K562 treated with DMSO at 1 percent for 12 hours (cell line): ENCODE measurements around the gene KLHL26. TPM values are rescaled to one million over a fixed set of nuclear protein-coding genes. Genes with fewer than 3 reads are reported as not detected.

Experiments used
- total RNA-seq: library from RNA; unstranded; fragments of 300-600 nt; gene quantifications from 2 replicates; pipeline ENCODE4 v1.2.3, GENCODE V29; 2022; ENCODE audit not compliant: insufficient read depth

The KLHL26 gene
- 9.6 and 12.1 TPM in 2 replicates for total RNA-seq

GRCh38 chr19:18636969-18637629 is at the start of gene KLHL26:
Gene KLHL26 (plus strand): TSS chr19:18637028. CDS start chr19:18637055, 27 bp downstream.

GRCh38 chr19:18588611-18589379 is 48.0 kb upstream of the KLHL26 start, which contains the start of gene REX1BD:
Gene REX1BD (plus strand): TSS chr19:18588798. CDS start chr19:18588802, 4 bp downstream.

GRCh38 chr19:18606281-18607225 is 30.3 kb upstream of the KLHL26 start, which contains the start of gene CRLF1:
Gene CRLF1 (minus strand): TSS chr19:18606799. CDS start chr19:18606656, 143 bp downstream.

DNA sequence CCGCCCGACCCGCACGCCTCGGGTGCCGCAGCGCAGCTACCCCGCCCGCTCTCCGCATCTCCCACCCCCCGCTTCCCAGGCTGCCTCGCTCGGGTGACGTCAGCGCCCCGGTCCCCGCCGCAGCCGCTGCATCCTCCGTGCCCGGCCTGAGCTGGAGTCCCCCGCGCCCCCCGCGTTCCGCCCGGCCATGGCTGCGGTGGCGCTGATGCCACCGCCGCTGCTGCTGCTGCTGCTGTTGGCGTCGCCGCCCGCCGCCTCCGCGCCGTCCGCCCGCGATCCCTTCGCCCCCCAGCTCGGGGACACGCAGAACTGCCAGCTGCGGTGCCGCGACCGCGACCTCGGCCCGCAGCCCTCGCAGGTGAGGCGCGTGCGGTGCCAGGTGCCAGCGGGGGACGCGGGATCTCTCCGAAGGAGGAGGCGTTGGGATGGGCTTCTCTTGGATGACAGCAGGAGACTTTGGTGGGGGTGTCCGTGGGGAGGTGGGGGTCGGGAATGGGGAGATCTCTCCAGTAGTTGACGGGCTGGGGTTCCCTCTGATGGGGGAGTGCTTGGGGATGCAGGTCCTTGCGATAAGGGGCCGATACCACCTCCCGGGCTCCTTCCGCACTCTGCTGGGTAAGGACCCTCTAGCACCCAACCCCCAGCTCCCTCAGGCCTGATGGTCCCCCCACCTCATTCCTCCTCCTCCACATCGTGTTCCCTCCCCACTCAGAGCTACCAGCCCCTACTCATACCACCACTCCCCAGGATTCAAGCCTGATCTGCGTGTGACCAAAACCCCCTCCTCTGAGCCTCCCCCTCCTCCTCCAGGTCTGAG is 23.8 kb upstream of the KLHL26 start, which contains the start of gene TMEM59L:
TMEM59L (plus strand) TSS at position 99 of the 817 bp plus-strand sequence; CDS start at position 188, 89 bp downstream.

GRCh38 chr19:18683109-18683957 is 46.5 kb downstream of the KLHL26 start, which contains the start of gene CRTC1:
Gene CRTC1 (plus strand): TSS chr19:18683680. CDS start chr19:18683703, 23 bp downstream.

Other genes with a start within 250 kb of the KLHL26 start
- gene LRRC25, start 239.4 kb upstream of the KLHL26 start, total RNA-seq, result 3.1 and 3.3 TPM in 2 replicates
- gene SSBP4, start 217.6 kb upstream of the KLHL26 start, total RNA-seq, result 103 and 117 TPM in 2 replicates
- 221 and 238 TPM in 2 replicates for gene ISYNA1, start 198.9 kb upstream of the KLHL26 start, total RNA-seq
- 8.9 and 15.6 TPM in 2 replicates for gene ELL, start 115.0 kb upstream of the KLHL26 start, total RNA-seq
- gene FKBP8, start 93.5 kb upstream of the KLHL26 start, total RNA-seq, result 233 and 342 TPM in 2 replicates
- gene KXD1, start 79.2 kb upstream of the KLHL26 start, total RNA-seq, result 129 and 146 TPM in 2 replicates
- 2,712 and 3,383 TPM in 2 replicates for gene UBA52, start 65.2 kb upstream of the KLHL26 start, total RNA-seq
- gene REX1BD, start 48.2 kb upstream of the KLHL26 start, total RNA-seq, result 74.6 and 112 TPM in 2 replicates
- 3.0 and 3.1 TPM in 2 replicates for gene CRLF1, start 30.2 kb upstream of the KLHL26 start, total RNA-seq
- 0.74 TPM in 1 of 2 replicates, not detected in the other for gene TMEM59L, start 24.2 kb upstream of the KLHL26 start, total RNA-seq
- 11.3 and 15.6 TPM in 2 replicates for gene CRTC1, start 46.7 kb downstream of the KLHL26 start, total RNA-seq
- not detected in 2 replicates for gene COMP, start 154.3 kb downstream of the KLHL26 start, total RNA-seq
- gene UPF1, start 194.9 kb downstream of the KLHL26 start, total RNA-seq, result 43.6 and 72.0 TPM in 2 replicates